Thymus (tissue), 11 donors: Measurements from ENCODE around the gene CPLX3. TPM values are rescaled to one million over a fixed set of nuclear protein-coding genes. Genes with fewer than 3 reads are reported as not detected.

Experiments used
- DNase-seq, 9 donors: peaks; one replicate each; pipeline ENCODE4 v3.0.0-alpha.2; 2013; ENCODE audit warnings: low spot score in 9 of 9, low read depth in 6 of 9, missing footprints in 1 of 9
- H3K27ac ChIP-seq, 2 donors: one replicate each; pipeline ENCODE4 v1.5.1; 2013; ENCODE audit warnings: control low read depth in 1 of 2, low read depth in 1 of 2, low read length in 1 of 2, mild to moderate bottlenecking in 1 of 2, moderate library complexity in 1 of 2
- H3K27me3 ChIP-seq, 2 donors: one replicate each; pipeline ENCODE4 v1.5.1; 2013; ENCODE audit warnings: low read length in 1 of 2; ENCODE audit not compliant: control insufficient read depth in 2 of 2, insufficient read depth in 1 of 2
- H3K36me3 ChIP-seq, 2 donors: one replicate each; pipeline ENCODE4 v1.5.1; 2013; ENCODE audit warnings: low read length in 1 of 2, mild to moderate bottlenecking in 1 of 2, moderate library complexity in 1 of 2; ENCODE audit not compliant: control insufficient read depth in 2 of 2, insufficient read depth in 2 of 2
- H3K4me1 ChIP-seq, 2 donors: one replicate each; pipeline ENCODE4 v1.5.1; 2013; ENCODE audit warnings: low read length in 2 of 2; ENCODE audit not compliant: control insufficient read depth in 2 of 2, insufficient read depth in 2 of 2
- H3K4me3 ChIP-seq, 2 donors: one replicate each; pipeline ENCODE4 v1.5.1; 2013; ENCODE audit warnings: low read length in 2 of 2, control low read depth in 1 of 2, mild to moderate bottlenecking in 1 of 2
- H3K9me3 ChIP-seq, 2 donors: one replicate each; pipeline ENCODE4 v1.5.1; 2013; ENCODE audit warnings: low read length in 1 of 2, mild to moderate bottlenecking in 1 of 2; ENCODE audit not compliant: control insufficient read depth in 2 of 2, insufficient read depth in 1 of 2
- WGBS: extraction: QIAGEN DNeasy Blood & Tissue Kit; methylation state at CpG from one replicate; pipeline ENCODE4 v1.1.7; 2013; 5-methylcytosine and 5-hydroxymethylcytosine counted together
- polyA plus RNA-seq: library from polyadenylated mRNA; stranded (reverse); fragments of 200-250 nt; gene quantifications from one replicate; pipeline ENCODE4 v1.2.3, GENCODE V29; 2013
- total RNA-seq: library from RNA; stranded (reverse); fragments of 120-200 nt; gene quantifications from one replicate; pipeline ENCODE4 v1.2.4, GENCODE V29; 2013
- donor health status: healthy.

CPLX3 gene
- total and polyA plus RNA-seq, 2 donors, result 0.05 to 1.1 TPM

DNA sequence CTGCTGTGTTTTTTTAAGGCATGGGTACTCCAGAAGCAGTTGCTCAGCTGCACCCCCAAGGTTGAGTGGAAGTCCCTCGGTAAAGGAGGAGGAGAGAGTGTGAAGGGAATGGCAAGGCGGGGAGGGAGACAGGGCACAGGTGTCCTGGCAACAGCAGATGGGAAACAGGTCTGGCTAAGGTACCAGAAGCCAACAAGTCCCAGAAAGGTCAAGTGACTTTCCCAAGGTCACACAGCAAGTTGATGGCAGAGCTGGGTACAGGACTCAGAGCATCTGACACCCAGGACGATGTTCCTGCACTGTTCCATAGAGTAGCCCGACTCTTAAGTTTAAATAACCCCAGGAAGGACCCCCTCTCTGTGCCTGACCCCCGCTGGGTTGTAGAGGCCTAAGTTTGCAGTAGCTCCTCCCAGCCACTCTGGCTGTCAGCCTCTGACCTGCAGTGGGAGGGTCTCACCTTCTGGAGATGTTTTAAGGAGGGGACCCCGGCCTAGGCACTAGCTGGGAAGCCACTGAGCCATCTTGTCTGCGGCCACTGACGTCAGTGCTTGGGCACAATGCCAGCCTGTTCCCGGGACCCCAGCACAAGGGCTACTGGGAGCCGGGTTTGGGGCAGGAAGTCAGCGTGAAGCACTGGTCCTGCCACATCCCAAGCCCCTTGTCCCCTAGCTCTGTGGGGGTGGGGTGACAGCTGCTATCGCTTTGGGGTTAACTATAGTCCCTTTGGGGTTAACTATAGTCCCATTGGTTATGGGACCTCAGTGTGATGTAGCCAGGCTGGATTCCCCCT is 34.0 kb upstream of the CPLX3 start:
- peaks cover 7 to 35% of the 10 kb centered on the region in 2 donors for H3K36me3 ChIP-seq
- no peak overlapping the region for H3K27ac ChIP-seq
- H3K4me3 ChIP-seq, result no peak overlapping the region
- DNase-seq, result no peak
- H3K4me1 ChIP-seq, result peaks cover 38 to 73% of the 10 kb centered on the region in 2 donors
- 78% methylated on average over 12 of the region's 12 CpGs for WGBS
- no peaks in the 10 kb centered on the region for H3K27me3 ChIP-seq
- H3K9me3 ChIP-seq, result peaks cover 0 to 9% of the 10 kb centered on the region in 2 donors

- peak in 1 of 9 donors; percentile 39 for DNase-seq
- peaks cover 0 to 5% of the 10 kb centered on the region in 2 donors for H3K9me3 ChIP-seq
- H3K4me1 ChIP-seq, result peaks cover 34 to 73% of the 10 kb centered on the region in 2 donors
- no peak overlapping the region for H3K4me3 ChIP-seq
- no peaks in the 10 kb centered on the region for H3K27me3 ChIP-seq
- H3K36me3 ChIP-seq, result peaks cover 9 to 35% of the 10 kb centered on the region in 2 donors
- WGBS, result 82% methylated on average over 12 of the region's 12 CpGs
- peak overlapping the region in 1 of 2 donors; percentile 67 for H3K27ac ChIP-seq
Observed at GRCh38 chr15:74793135-74794028, 33.0 kb upstream of the CPLX3 start.

DNA sequence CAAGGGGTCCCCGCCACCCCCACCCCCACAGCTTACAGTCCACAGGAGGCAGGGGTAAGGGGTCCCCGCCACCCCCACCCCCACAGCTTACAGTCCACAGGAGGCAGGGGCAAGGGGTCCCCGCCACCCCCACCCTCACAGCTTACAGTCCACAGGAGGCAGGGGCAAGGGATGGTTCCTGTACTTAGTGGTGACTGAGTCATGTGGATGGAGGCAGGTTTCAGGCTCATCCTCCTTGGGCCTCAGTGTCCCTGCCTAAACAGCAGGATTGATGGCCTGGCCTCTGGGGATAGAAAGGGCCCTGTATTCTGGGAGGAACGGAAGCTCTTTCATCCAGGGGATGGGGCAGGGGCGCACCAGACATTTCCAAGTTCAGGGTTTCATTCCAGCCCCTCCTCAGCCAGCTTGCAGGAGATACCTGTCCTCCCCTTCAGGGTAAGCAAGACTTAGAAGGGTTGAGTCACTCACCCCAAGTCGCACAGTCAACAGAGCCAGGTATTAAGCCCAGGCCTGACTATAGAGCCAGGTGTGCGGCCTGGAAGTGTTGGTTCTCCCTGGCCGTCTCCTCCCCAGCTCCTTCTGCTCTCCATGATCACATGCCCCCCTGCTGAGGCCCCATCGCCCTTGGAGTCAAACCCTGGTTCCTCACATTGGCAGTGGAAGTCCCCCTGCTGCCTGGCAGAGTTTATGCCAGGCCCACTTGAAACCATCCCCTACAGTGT is 32.0 kb upstream of the CPLX3 start:
- Histone ChIP-seq H3K4me3 (no peak overlapping the region), H3K27me3 (no peaks in the 10 kb centered on the region), H3K36me3 (peaks cover 19 to 44% of the 10 kb centered on the region in 2 donors), H3K27ac (peak overlapping the region in 1 of 2 donors; percentile 36), H3K4me1 (peaks cover 23 to 73% of the 10 kb centered on the region in 2 donors), H3K9me3 (peaks cover 0 to 5% of the 10 kb centered on the region in 2 donors)
- WGBS, result 96% methylated on average over 7 of the region's 9 CpGs
- no peak for DNase-seq

GRCh38 chr15:74794970-74795349 is 31.5 kb upstream of the CPLX3 start:
- WGBS, result 92% methylated on average over 9 of the region's 9 CpGs
- DNase-seq, result no peak

GRCh38 chr15:74795966-74796625 is 30.3 kb upstream of the CPLX3 start:
- WGBS, result 88% methylated on average over 14 of the region's 14 CpGs
- no peaks in the 10 kb centered on the region for H3K27me3 ChIP-seq
- DNase-seq, result peak in 1 of 9 donors; percentile 45
- peaks cover 10 to 70% of the 10 kb centered on the region in 2 donors for H3K4me1 ChIP-seq
- H3K9me3 ChIP-seq, result peaks cover 0 to 3% of the 10 kb centered on the region in 2 donors
- no peak overlapping the region for H3K27ac ChIP-seq
- H3K36me3 ChIP-seq, result peaks cover 35 to 54% of the 10 kb centered on the region in 2 donors
- H3K4me3 ChIP-seq, result no peak overlapping the region

More at GRCh38 chr15:74794970-74795349, 31.5 kb upstream of the CPLX3 start:
- peaks cover 24 to 46% of the 10 kb centered on the region in 2 donors for H3K36me3 ChIP-seq
- H3K4me1 ChIP-seq, result peaks cover 18 to 73% of the 10 kb centered on the region in 2 donors
- H3K27me3 ChIP-seq, result no peaks in the 10 kb centered on the region
- H3K27ac ChIP-seq, result peak overlapping the region in 1 of 2 donors; percentile 36
- H3K4me3 ChIP-seq, result no peak overlapping the region
- H3K9me3 ChIP-seq, result peaks cover 0 to 5% of the 10 kb centered on the region in 2 donors

DNA sequence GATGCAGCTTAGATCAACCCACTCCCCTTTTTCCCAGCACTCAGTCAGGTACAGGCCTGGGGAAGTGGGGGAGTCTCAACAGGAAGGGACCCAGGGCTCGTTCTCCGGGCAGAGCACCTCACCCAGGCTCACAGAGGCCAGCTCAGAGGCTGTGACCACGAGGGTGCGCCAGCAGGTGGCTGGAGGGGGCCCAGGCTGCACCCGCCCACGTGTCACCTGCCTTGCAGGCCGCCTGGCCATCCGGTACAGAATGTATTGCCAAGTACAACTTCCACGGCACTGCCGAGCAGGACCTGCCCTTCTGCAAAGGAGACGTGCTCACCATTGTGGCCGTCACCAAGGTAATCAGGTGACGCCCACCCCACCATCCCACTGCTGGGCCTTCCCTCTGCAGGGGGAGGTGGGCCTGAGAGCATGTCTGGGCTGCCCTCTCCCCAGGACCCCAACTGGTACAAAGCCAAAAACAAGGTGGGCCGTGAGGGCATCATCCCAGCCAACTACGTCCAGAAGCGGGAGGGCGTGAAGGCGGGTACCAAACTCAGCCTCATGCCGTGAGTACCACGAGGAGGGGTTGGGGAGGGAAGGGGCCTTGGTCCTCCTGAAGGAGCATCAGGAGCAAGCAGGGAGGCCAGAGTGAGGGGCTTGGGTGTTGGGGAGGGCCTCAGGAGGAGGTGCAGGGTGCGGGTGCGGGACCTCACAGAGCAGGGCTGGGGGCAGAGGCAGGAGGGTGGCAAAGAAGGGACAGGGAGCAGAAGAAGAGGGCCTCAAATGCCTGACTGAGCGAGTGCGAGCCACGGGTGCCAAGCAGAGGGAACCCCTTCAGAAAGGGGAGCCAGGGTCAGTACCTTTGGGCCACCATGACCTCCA is 27.8 kb upstream of the CPLX3 start:
- no peak for DNase-seq
- H3K4me1 ChIP-seq, result peaks cover 0 to 47% of the 10 kb centered on the region in 2 donors
- WGBS, result 89% methylated on average over 25 of the region's 25 CpGs
- no peak overlapping the region for H3K4me3 ChIP-seq
- peak overlapping the region; percentile 3 to 46 for H3K27ac ChIP-seq
- no peaks in the 10 kb centered on the region for H3K9me3 ChIP-seq
- H3K27me3 ChIP-seq, result no peaks in the 10 kb centered on the region
- H3K36me3 ChIP-seq, result peaks cover 61 to 65% of the 10 kb centered on the region in 2 donors

GRCh38 chr15:74799255-74799855 is 27.1 kb upstream of the CPLX3 start:
- Histone ChIP-seq H3K4me1 (peaks cover 0 to 43% of the 10 kb centered on the region in 2 donors), H3K27me3 (no peaks in the 10 kb centered on the region), H3K9me3 (no peaks in the 10 kb centered on the region), H3K27ac (peak overlapping the region; percentile 32 to 73), H3K4me3 (no peak overlapping the region), H3K36me3 (peaks cover 67 to 71% of the 10 kb centered on the region in 2 donors)
- DNase-seq, result peak in 2 of 9 donors; percentile 11 to 61
- 93% methylated on average over 16 of the region's 16 CpGs for WGBS
